Liver (tissue), 9 donors: ENCODE results near the gene CS. TPM values are rescaled to one million over a fixed set of nuclear protein-coding genes. Genes with fewer than 3 reads are reported as not detected.

Source experiments
- DNase-seq: peaks from one replicate; pipeline ENCODE4 v3.0.0-alpha.2; 2017; ENCODE audit warnings: low spot score
- H3K27ac ChIP-seq, 2 donors: one replicate each; pipeline ENCODE4 v1.7.0; 2013; ENCODE audit warnings: inconsistent platforms in 2 of 2, low read length in 2 of 2, control low read depth in 1 of 2, low read depth in 1 of 2, mild to moderate bottlenecking in 1 of 2
- H3K27me3 ChIP-seq, 4 donors: one replicate each; pipeline versions ENCODE4 v1.6.1 to v1.7.0; 2013; ENCODE audit warnings: low read length in 3 of 4, inconsistent platforms in 1 of 4, mild to moderate bottlenecking in 1 of 4, moderate library complexity in 1 of 4; ENCODE audit not compliant: control insufficient read depth in 4 of 4, insufficient read depth in 4 of 4
- H3K36me3 ChIP-seq, 4 donors: one replicate each; pipeline versions ENCODE4 v1.6.1 to v1.7.0; 2013; ENCODE audit warnings: low read length in 3 of 4, mild to moderate bottlenecking in 3 of 4, low read depth in 1 of 4, moderate library complexity in 1 of 4; ENCODE audit not compliant: control insufficient read depth in 4 of 4, insufficient read depth in 3 of 4
- H3K4me1 ChIP-seq, 4 donors: one replicate each; pipeline versions ENCODE4 v1.6.1 to v1.7.0; 2013; ENCODE audit warnings: low read length in 3 of 4, mild to moderate bottlenecking in 3 of 4, moderate library complexity in 1 of 4; ENCODE audit not compliant: control insufficient read depth in 4 of 4, insufficient read depth in 4 of 4
- H3K4me3 ChIP-seq, 3 donors: one replicate each; pipeline versions ENCODE4 v1.6.1 to v1.7.0; 2013; ENCODE audit warnings: low read length in 3 of 3, control low read depth in 1 of 3, low read depth in 1 of 3, mild to moderate bottlenecking in 1 of 3
- H3K9ac ChIP-seq, 2 donors: one replicate each; pipeline ENCODE4 v1.7.0; 2013; ENCODE audit warnings: low read length in 2 of 2, mild to moderate bottlenecking in 2 of 2, moderate library complexity in 2 of 2, control low read depth in 1 of 2, low read depth in 1 of 2
- H3K9me3 ChIP-seq, 4 donors: one replicate each; pipeline versions ENCODE4 v1.6.1 to v1.7.0; 2013; ENCODE audit warnings: low read length in 3 of 4; ENCODE audit not compliant: control insufficient read depth in 4 of 4
- FOXA1 ChIP-seq: IDR thresholded peaks from 2 replicates; pipeline ENCODE4 v1.6.1; 2016; ENCODE audit warnings: antibody characterized with exemption
- GABPA ChIP-seq, 2 donors: IDR thresholded peaks in 1 of 2; conservative IDR thresholded peaks in 1 of 2; 2 replicates each; pipeline ENCODE4 v1.6.1; 2016; ENCODE audit warnings: antibody characterized with exemption in 2 of 2, mild to moderate bottlenecking in 1 of 2, moderate library complexity in 1 of 2
- JUND ChIP-seq, 2 donors: IDR thresholded peaks; 2 replicates each; pipeline ENCODE4 v1.6.1; 2016; ENCODE audit warnings: antibody characterized with exemption in 2 of 2
- RAD21 ChIP-seq, 2 donors: IDR thresholded peaks; 2 replicates each; pipeline ENCODE4 v1.6.1; 2016; ENCODE audit warnings: antibody characterized with exemption in 2 of 2, mild to moderate bottlenecking in 2 of 2
- RXRA ChIP-seq, 2 donors: IDR thresholded peaks; 2 replicates each; pipeline ENCODE4 v1.6.1; 2017 to 2018; ENCODE audit warnings: antibody characterized with exemption in 2 of 2, mild to moderate bottlenecking in 1 of 2
- SP1 ChIP-seq: IDR thresholded peaks from 2 replicates; pipeline ENCODE4 v1.6.1; 2018; ENCODE audit warnings: antibody characterized with exemption, mild to moderate bottlenecking
- YY1 ChIP-seq: IDR thresholded peaks from 2 replicates; pipeline ENCODE4 v1.6.1; 2016; ENCODE audit warnings: antibody characterized with exemption, mild to moderate bottlenecking
- WGBS: extraction: QIAGEN DNeasy Blood & Tissue Kit; methylation state at CpG from one replicate; pipeline ENCODE4 v1.1.7; 2013; 5-methylcytosine and 5-hydroxymethylcytosine counted together
- polyA plus RNA-seq, 2 donors: library from polyadenylated mRNA; stranded (reverse) in 1 of 2; unstranded in 1 of 2; fragments of 200-250 nt in 1 of 2; fragments of >200 nt in 1 of 2; fragmentation: Nextera tagmentation in 1 of 2; extraction: Ambion mirVana in 1 of 2; gene quantifications; one replicate each; pipeline versions ENCODE4 v1.2.1 to v1.2.3, GENCODE V29; 2013 to 2015
- total RNA-seq, 2 donors: library from RNA; depleted of rRNA; stranded (reverse); fragments of >200 nt; gene quantifications; one replicate each; pipeline ENCODE4 v1.2.3, GENCODE V29; 2014
- TF ChIP-seq, protein P1 (sequence below): IDR thresholded peaks from 2 replicates; pipeline ENCODE4 v1.6.1; 2016; ENCODE audit warnings: antibody characterized with exemption
- TF ChIP-seq, protein P2 (sequence below): IDR thresholded peaks from 2 replicates; pipeline ENCODE4 v1.6.1; 2016; ENCODE audit warnings: antibody characterized with exemption
- TF ChIP-seq, protein P3 (sequence below): fragments of 150-350 bp; IDR thresholded peaks from 2 replicates; pipeline ENCODE4 v1.5.1; 2017; ENCODE audit warnings: improper control_type of control experiment, low read depth, low read length; ENCODE audit not compliant: missing input control
- TF ChIP-seq, protein P4 (sequence below): IDR thresholded peaks from 2 replicates; pipeline ENCODE4 v1.6.1; 2016; ENCODE audit warnings: antibody characterized with exemption, mild to moderate bottlenecking
- donor health status: healthy.
- donor health status: healthy.
- donor health status: healthy.
- donor health status: healthy.
- donor health status: healthy.

CS gene
- total and polyA plus RNA-seq, 4 donors: 33.8 to 79.9 (median 47.5) TPM

DNA sequence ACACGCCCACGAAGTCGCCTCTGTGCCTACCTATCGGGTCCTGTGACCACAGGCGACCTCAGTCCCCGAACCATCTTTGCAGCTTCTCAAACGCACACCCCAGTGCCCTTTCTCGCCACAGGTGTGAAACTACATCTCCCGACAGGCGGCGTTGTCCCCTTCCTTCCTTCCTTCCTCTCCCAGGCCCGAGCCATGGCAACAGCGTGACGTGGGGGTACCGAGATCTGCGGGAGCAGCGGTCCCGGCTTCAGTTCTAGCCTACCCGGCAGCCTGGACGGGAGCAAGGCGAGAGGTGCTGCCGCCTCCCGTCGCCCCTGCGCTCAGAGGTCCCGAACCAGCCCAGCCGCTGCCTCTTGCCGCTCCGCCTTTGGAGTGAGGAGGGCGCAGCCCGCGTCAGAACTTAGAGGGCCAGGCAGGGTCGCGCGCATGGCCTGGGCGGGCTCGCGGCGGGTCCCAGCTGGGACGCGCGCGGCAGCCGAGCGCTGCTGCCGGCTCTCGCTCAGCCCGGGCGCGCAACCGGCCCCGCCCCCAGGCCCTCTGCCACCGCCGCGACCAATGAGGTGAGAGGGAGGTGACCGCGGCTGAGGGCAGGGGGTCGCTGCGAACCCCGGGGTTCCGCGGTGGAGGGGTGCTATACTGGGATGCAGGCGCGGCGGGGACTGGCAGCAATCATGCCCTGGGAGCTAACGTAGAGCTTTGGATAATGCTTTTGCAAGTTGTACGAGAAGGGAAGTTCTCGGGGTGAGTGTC, 33.3 kb downstream of the CS start, which contains the start of gene COQ10A:
Gene COQ10A, plus strand, starts transcription at position 250 of the 750 bp plus-strand sequence. Its CDS starts 177 bp downstream, at position 427.
- peak within 1 kb of the TSS; percentile 56 to 83 for H3K9ac ChIP-seq
- no peaks in the 10 kb centered on the region for H3K9me3 ChIP-seq
- WGBS: under 1% methylated on average over 68 of the region's 68 CpGs

More for the DNA sequence above, 33.3 kb downstream of the CS start, which contains the start of gene COQ10A:
- peaks cover 0 to 11% (median 6%) of the 10 kb centered on the region in 4 donors for H3K36me3 ChIP-seq
- H3K27me3 ChIP-seq: no peaks in the 10 kb centered on the region
- H3K4me1 ChIP-seq: peaks cover 2 to 46% (median 32%) of the 10 kb centered on the region in 4 donors
- TF ChIP-seq FOXA1: no peak
- TF ChIP-seq, protein P1, sequence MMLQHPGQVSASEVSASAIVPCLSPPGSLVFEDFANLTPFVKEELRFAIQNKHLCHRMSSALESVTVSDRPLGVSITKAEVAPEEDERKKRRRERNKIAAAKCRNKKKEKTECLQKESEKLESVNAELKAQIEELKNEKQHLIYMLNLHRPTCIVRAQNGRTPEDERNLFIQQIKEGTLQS: no peak
- TF ChIP-seq, protein P2, sequence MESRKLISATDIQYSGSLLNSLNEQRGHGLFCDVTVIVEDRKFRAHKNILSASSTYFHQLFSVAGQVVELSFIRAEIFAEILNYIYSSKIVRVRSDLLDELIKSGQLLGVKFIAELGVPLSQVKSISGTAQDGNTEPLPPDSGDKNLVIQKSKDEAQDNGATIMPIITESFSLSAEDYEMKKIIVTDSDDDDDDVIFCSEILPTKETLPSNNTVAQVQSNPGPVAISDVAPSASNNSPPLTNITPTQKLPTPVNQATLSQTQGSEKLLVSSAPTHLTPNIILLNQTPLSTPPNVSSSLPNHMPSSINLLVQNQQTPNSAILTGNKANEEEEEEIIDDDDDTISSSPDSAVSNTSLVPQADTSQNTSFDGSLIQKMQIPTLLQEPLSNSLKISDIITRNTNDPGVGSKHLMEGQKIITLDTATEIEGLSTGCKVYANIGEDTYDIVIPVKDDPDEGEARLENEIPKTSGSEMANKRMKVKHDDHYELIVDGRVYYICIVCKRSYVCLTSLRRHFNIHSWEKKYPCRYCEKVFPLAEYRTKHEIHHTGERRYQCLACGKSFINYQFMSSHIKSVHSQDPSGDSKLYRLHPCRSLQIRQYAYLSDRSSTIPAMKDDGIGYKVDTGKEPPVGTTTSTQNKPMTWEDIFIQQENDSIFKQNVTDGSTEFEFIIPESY: no peak
- peak; percentile 55 for TF ChIP-seq YY1
- TF ChIP-seq SP1: peak; percentile 33
- peak in 1 of 2 donors; percentile 66 for TF ChIP-seq GABPA (IDR thresholded peaks at IDR 0.05 in 1 of 2, conservative IDR thresholded peaks at IDR 0.05 in 1 of 2)
- TF ChIP-seq RXRA (IDR thresholded peaks at IDR 0.05): peak; percentile 26 to 64
- TF ChIP-seq JUND (IDR thresholded peaks at IDR 0.05): no peak
- peak; percentile 49 to 65 for TF ChIP-seq RAD21 (IDR thresholded peaks at IDR 0.05)
- TF ChIP-seq, protein P3, sequence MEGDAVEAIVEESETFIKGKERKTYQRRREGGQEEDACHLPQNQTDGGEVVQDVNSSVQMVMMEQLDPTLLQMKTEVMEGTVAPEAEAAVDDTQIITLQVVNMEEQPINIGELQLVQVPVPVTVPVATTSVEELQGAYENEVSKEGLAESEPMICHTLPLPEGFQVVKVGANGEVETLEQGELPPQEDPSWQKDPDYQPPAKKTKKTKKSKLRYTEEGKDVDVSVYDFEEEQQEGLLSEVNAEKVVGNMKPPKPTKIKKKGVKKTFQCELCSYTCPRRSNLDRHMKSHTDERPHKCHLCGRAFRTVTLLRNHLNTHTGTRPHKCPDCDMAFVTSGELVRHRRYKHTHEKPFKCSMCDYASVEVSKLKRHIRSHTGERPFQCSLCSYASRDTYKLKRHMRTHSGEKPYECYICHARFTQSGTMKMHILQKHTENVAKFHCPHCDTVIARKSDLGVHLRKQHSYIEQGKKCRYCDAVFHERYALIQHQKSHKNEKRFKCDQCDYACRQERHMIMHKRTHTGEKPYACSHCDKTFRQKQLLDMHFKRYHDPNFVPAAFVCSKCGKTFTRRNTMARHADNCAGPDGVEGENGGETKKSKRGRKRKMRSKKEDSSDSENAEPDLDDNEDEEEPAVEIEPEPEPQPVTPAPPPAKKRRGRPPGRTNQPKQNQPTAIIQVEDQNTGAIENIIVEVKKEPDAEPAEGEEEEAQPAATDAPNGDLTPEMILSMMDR: peak; percentile 49
- TF ChIP-seq, protein P4, sequence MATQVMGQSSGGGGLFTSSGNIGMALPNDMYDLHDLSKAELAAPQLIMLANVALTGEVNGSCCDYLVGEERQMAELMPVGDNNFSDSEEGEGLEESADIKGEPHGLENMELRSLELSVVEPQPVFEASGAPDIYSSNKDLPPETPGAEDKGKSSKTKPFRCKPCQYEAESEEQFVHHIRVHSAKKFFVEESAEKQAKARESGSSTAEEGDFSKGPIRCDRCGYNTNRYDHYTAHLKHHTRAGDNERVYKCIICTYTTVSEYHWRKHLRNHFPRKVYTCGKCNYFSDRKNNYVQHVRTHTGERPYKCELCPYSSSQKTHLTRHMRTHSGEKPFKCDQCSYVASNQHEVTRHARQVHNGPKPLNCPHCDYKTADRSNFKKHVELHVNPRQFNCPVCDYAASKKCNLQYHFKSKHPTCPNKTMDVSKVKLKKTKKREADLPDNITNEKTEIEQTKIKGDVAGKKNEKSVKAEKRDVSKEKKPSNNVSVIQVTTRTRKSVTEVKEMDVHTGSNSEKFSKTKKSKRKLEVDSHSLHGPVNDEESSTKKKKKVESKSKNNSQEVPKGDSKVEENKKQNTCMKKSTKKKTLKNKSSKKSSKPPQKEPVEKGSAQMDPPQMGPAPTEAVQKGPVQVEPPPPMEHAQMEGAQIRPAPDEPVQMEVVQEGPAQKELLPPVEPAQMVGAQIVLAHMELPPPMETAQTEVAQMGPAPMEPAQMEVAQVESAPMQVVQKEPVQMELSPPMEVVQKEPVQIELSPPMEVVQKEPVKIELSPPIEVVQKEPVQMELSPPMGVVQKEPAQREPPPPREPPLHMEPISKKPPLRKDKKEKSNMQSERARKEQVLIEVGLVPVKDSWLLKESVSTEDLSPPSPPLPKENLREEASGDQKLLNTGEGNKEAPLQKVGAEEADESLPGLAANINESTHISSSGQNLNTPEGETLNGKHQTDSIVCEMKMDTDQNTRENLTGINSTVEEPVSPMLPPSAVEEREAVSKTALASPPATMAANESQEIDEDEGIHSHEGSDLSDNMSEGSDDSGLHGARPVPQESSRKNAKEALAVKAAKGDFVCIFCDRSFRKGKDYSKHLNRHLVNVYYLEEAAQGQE: peak; percentile 56
- H3K4me3 ChIP-seq: peak within 1 kb of the TSS; percentile 79 to 91 (median 86)
- peak; percentile 86 for DNase-seq
- peak within 1 kb of the TSS; percentile 93 to 97 for H3K27ac ChIP-seq
